NCI-H524 treated with DMSO at 0.1 percent for 48 hours (cell line): ENCODE results near the gene SEC22C.

Source experiments
- DNase-seq: peaks from one replicate; lab custom pipeline; 2025; lab: John Stamatoyannopoulos, UW

The SEC22C gene

GRCh38 chr3:42535981-42536784 lies 45.6 kb downstream of the SEC22C start:
- DNase-seq: no peak

GRCh38 chr3:42533161-42533897 lies 48.4 kb downstream of the SEC22C start:
- DNase-seq: peak; percentile 51

GRCh38 chr3:42532229-42532628 lies 49.5 kb downstream of the SEC22C start:
- DNase-seq: no peak

GRCh38 chr3:42531470-42531869 lies 50.3 kb downstream of the SEC22C start:
- DNase-seq: no peak

- DNase-seq: no peak
These were observed 51.7 kb downstream of the SEC22C start for GRCh38 chr3:42530073-42530472.

GRCh38 chr3:42529468-42529867 lies 52.3 kb downstream of the SEC22C start:
- DNase-seq: no peak

GRCh38 chr3:42527368-42527917 lies 54.3 kb downstream of the SEC22C start:
- DNase-seq: no peak

GRCh38 chr3:42526616-42527367 lies 55.0 kb downstream of the SEC22C start:
- DNase-seq: no peak

GRCh38 chr3:42525736-42526345 lies 55.9 kb downstream of the SEC22C start:
- no peak for DNase-seq

GRCh38 chr3:42525212-42525611 lies 56.6 kb downstream of the SEC22C start:
- DNase-seq: no peak

GRCh38 chr3:42524751-42525150 lies 57.0 kb downstream of the SEC22C start:
- no peak for DNase-seq

GRCh38 chr3:42520906-42521305 lies 60.9 kb downstream of the SEC22C start:
- DNase-seq: no peak

- no peak for DNase-seq
These were observed 61.4 kb downstream of the SEC22C start for GRCh38 chr3:42520336-42520735.

GRCh38 chr3:42519568-42519962 lies 62.2 kb downstream of the SEC22C start:
- DNase-seq: no peak

- DNase-seq: no peak
These were observed 62.8 kb downstream of the SEC22C start for GRCh38 chr3:42518800-42519567.

GRCh38 chr3:42517117-42517516 lies 64.7 kb downstream of the SEC22C start:
- DNase-seq: no peak

- DNase-seq: no peak
These were observed 65.3 kb downstream of the SEC22C start for GRCh38 chr3:42516443-42516842.

GRCh38 chr3:42515976-42516375 lies 65.8 kb downstream of the SEC22C start:
- DNase-seq: no peak

GRCh38 chr3:42515391-42515916 lies 66.3 kb downstream of the SEC22C start:
- DNase-seq: no peak

- no peak for DNase-seq
These were observed 66.9 kb downstream of the SEC22C start for GRCh38 chr3:42514876-42515275.

- DNase-seq: no peak
These were observed 68.2 kb downstream of the SEC22C start for GRCh38 chr3:42513521-42513920.
